CD8-positive, alpha-beta memory T cell (primary cell): ENCODE results near the gene ZNF700. TPM values are rescaled to one million over a fixed set of nuclear protein-coding genes. Genes with fewer than 3 reads are reported as not detected.
"Not testable (repeated sequence)": the region's sequence is repeated elsewhere in the genome, so short reads cannot be mapped to it uniquely, and the experiment has no call there.

Experiments
- CTCF ChIA-PET: fragments of 350-600 bp; sonication (Branson Sonifier 250); formaldehyde crosslinking; loops from one replicate; lab custom pipeline; 2021; ENCODE audit warnings: antibody characterized with exemption; lab: Charles Lee
- POLR2A ChIA-PET: fragments of 350-600 bp; sonication (Branson Sonifier 250); formaldehyde crosslinking; loops from one replicate; lab custom pipeline; 2021; ENCODE audit warnings: antibody characterized with exemption; lab: Charles Lee
- DNase-seq, 5 donors: peaks; one replicate each; pipeline versions ENCODE4 v3.0.0 to v3.0.0-alpha.2; 2020 to 2022; ENCODE audit warnings: mixed read lengths in 1 of 5
- H3K27ac ChIP-seq: one replicate; pipeline ENCODE4 v1.7.0; 2013; ENCODE audit warnings: low read depth, mild to moderate bottlenecking, low read length, moderate library complexity
- H3K27me3 ChIP-seq: 2 replicates; pipeline ENCODE4 v1.7.0; 2013; ENCODE audit warnings: low read length, mild to moderate bottlenecking; ENCODE audit not compliant: insufficient read depth, poor library complexity, severe bottlenecking
- H3K36me3 ChIP-seq: 2 replicates; pipeline ENCODE4 v1.7.0; 2013; ENCODE audit warnings: mild to moderate bottlenecking, low read length, moderate library complexity; ENCODE audit not compliant: insufficient read depth
- H3K4me1 ChIP-seq: 2 replicates; pipeline ENCODE4 v1.7.0; 2013; ENCODE audit warnings: mild to moderate bottlenecking, low read length, moderate library complexity; ENCODE audit not compliant: insufficient read depth
- H3K4me3 ChIP-seq: 2 replicates; pipeline ENCODE4 v1.7.0; 2013; ENCODE audit warnings: mild to moderate bottlenecking, low read length
- H3K9me3 ChIP-seq: 2 replicates; pipeline ENCODE4 v1.7.0; 2013; ENCODE audit warnings: mild to moderate bottlenecking, low read length
- H3K27ac Mint-ChIP-seq, 8 donors: one replicate each; pipeline ENCODE4 v1.8.0; 2020 to 2021; ENCODE audit warnings: mixed read lengths in 8 of 8, mild to moderate bottlenecking in 6 of 8, inconsistent platforms in 3 of 8, moderate library complexity in 3 of 8
- H3K27me3 Mint-ChIP-seq, 2 donors: one replicate each; pipeline ENCODE4 v1.8.0; 2020 to 2021; ENCODE audit warnings: mixed read lengths in 2 of 2, mild to moderate bottlenecking in 1 of 2, moderate library complexity in 1 of 2
- H3K36me3 Mint-ChIP-seq, 3 donors: one replicate each; pipeline ENCODE4 v1.8.0; 2020 to 2021; ENCODE audit warnings: mixed read lengths in 3 of 3, inconsistent platforms in 1 of 3, mild to moderate bottlenecking in 1 of 3
- H3K4me1 Mint-ChIP-seq, 3 donors: one replicate each; pipeline ENCODE4 v1.8.0; 2020 to 2021; ENCODE audit warnings: mixed read lengths in 3 of 3, inconsistent platforms in 1 of 3, mild to moderate bottlenecking in 1 of 3
- H3K4me3 Mint-ChIP-seq, 7 donors: one replicate each; pipeline ENCODE4 v1.8.0; 2020 to 2021; ENCODE audit warnings: mixed read lengths in 7 of 7, mild to moderate bottlenecking in 6 of 7, moderate library complexity in 4 of 7, inconsistent platforms in 2 of 7
- H3K9me3 Mint-ChIP-seq, 5 donors: one replicate each; pipeline ENCODE4 v1.8.0; 2020 to 2022; ENCODE audit warnings: mixed read lengths in 5 of 5, mild to moderate bottlenecking in 3 of 5, moderate library complexity in 2 of 5, inconsistent platforms in 1 of 5
- polyA plus RNA-seq: library from polyadenylated mRNA; unstranded; fragments of 300-500 nt; fragmentation: Illumina TruSeq; gene quantifications from one replicate; pipeline ENCODE4 v1.2.3, GENCODE V29; 2021
- total RNA-seq, 2 experiments: library from RNA; stranded (reverse); gene quantifications; one replicate each; pipeline ENCODE4 v1.2.3, GENCODE V29; 2021

Gene ZNF700
- total and polyA plus RNA-seq, 3 experiments from 2014 or later, result 3.3 to 10.8 (median 10.1) TPM

DNA sequence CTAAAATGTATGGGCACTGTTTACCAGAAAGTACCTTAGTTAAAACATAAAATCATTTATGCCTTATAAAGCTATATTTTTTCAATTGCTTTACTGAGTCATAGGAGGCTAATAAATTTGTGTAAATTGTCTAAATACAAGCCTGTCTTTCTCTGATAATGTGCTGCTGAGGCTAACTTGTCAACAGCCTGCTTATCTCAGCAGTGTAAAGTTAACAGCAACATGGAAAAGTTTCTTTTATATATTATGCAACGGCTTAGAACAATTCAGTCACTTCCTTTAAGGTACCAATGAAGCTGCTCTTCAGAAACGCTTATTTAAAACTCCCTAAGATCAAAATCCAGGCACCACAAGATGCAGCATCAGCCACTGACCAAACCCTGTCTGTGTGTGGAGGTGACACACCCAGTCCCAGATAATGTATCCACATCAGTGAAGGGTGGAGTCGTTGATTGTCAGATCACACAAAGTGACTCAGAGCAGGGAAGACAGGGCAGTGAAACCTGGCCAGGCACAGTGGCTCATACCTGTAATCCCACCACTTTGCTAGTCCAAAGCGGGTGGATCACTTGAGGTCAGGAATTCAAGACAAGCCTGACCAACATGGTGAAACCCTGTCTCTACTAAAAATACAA, 10.4 kb upstream of the ZNF700 start:
- H3K4me3 Mint-ChIP-seq, H3K4me1 ChIP-seq, DNase-seq, H3K4me3 ChIP-seq, H3K27me3 ChIP-seq, H3K27me3 Mint-ChIP-seq, H3K9me3 ChIP-seq, H3K4me1 Mint-ChIP-seq, H3K27ac ChIP-seq, CTCF ChIA-PET, POLR2A ChIA-PET, H3K36me3 ChIP-seq, H3K27ac Mint-ChIP-seq: not testable (repeated sequence)
- peaks cover 4 to 52% (median 47%) of the 10 kb centered on the region in 5 donors for H3K9me3 Mint-ChIP-seq
- H3K36me3 Mint-ChIP-seq, result peaks cover 2 to 12% (median 5%) of the 10 kb centered on the region in 3 donors

DNA sequence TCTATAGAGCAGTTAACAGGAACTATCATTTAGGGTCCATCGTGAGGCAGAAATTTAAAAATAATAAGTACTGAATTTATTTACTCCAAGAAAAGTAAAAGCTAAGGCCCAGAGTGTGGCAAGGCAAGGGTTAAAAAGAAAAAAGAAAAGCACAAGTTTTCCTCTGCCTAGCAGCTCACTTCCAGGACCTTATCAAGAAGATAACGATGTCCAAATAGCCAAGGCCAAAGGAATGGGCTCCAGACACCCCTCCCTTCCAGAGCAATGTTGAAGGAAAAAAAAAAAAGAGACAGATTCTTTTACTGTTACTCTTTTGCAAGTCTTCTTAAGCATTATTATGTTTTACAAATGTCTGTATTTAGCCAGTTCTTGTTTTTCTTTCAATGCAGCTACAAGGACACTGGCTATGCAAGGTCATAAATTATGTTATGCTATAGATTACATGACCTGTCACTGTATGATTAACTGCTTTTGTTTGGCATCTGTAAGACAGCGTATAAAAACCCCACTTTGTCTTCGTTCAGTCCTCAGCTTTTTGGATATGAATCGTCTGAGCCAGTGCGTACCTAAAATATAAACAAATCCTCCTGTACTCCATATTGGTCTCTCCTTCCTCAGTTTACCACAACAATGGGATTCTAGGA, 2.9 kb upstream of the ZNF700 start:
- peaks cover 0 to 10% (median under 1%) of the 10 kb centered on the region in 3 donors for H3K36me3 Mint-ChIP-seq
- ChIA-PET POLR2A (interaction anchor here (0.5 to 0.7 kb wide), 2 partner anchors 72 to 164 kb away, joined by 3 to 4 read pairs; no protein-coding TSS in a partner anchor), CTCF (interaction anchor here (1.1 to 9.3 kb wide), 7 partner anchors 38 to 219 kb away, joined by 3 to 130 read pairs (median 16); partner anchors contain the start of genes ZNF20, ZNF491 and ZNF763)
- H3K27me3 Mint-ChIP-seq, result peaks cover 0 to 2% of the 10 kb centered on the region in 2 donors
- no peaks in the 10 kb centered on the region for H3K36me3 ChIP-seq
- no peak overlapping the region for H3K27ac ChIP-seq
- peaks cover 0 to 2% (median 0%) of the 10 kb centered on the region in 5 donors for H3K9me3 Mint-ChIP-seq
- H3K27ac Mint-ChIP-seq, result no peak overlapping the region
- H3K4me3 ChIP-seq, result no peak overlapping the region
- H3K9me3 ChIP-seq, result no peaks in the 10 kb centered on the region
- DNase-seq, result no peak
- peak overlapping the region in 1 of 7 donors; percentile 46 for H3K4me3 Mint-ChIP-seq
- peaks cover 28 to 34% (median 30%) of the 10 kb centered on the region in 3 donors for H3K4me1 Mint-ChIP-seq
- peaks cover 16% of the 10 kb centered on the region for H3K4me1 ChIP-seq
- no peaks in the 10 kb centered on the region for H3K27me3 ChIP-seq

DNA sequence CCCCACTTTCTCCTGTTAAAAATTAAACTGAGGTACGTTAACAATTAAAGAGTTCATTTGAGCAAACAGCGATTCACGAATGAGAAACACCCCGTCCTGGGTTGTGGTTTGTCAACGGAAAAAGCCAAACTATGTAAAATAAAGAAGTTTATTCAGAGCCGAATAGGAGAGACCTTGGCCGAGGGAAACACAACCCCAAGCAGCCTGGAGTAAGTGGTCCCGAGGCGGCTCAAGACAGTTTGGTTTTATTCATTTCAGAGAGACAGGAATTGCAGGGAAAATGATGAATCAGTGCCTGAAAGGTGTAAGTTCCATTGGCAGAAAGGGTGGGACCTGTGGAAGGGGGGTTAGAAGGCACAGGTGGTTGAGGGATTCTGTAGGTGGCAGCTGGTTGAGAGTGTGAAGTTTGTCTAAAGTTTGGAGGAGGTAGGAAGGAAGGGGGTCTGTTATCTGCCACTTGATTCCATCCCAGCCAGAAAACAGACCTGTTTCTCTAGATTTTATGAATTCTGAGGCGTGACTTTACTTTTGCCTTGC, 812 bp downstream of the ZNF700 start:
- H3K27me3 ChIP-seq, H3K36me3 ChIP-seq, H3K9me3 Mint-ChIP-seq, H3K9me3 ChIP-seq, H3K27me3 Mint-ChIP-seq: not testable (repeated sequence)
- Mint-ChIP-seq H3K36me3 (peaks cover 0 to 22% (median 3%) of the 10 kb centered on the region in 3 donors), H3K4me1 (peaks cover 50 to 62% (median 50%) of the 10 kb centered on the region in 3 donors), H3K4me3 (peak overlapping the region; percentile 83 to 99 (median 93)), H3K27ac (peak overlapping the region; percentile 80 to 98 (median 91))
- ChIA-PET CTCF (interaction anchor here (3.3 to 9.3 kb wide), 2 partner anchors 38 to 63 kb away, joined by 21 to 130 read pairs; partner anchors contain the start of gene ZNF763), POLR2A (interaction anchor here (1.0 to 2.8 kb wide), 3 partner anchors 38 to 212 kb away, joined by 3 to 26 read pairs (median 10); partner anchors contain the start of gene ZNF763)
- peak overlapping the region; percentile 87 for H3K27ac ChIP-seq
- peak overlapping the region; percentile 93 for H3K4me3 ChIP-seq
- peaks cover 17% of the 10 kb centered on the region for H3K4me1 ChIP-seq
- DNase-seq, result peak in 1 of 5 donors; percentile 17

GRCh38 chr19:11927227-11927626, 2.3 kb downstream of the ZNF700 start:
- H3K9me3 ChIP-seq, result no peaks in the 10 kb centered on the region
- peak overlapping the region in 4 of 8 donors; percentile 39 to 60 (median 42) for H3K27ac Mint-ChIP-seq
- no peaks in the 10 kb centered on the region for H3K9me3 Mint-ChIP-seq
- peaks cover 0 to 2% of the 10 kb centered on the region in 2 donors for H3K27me3 Mint-ChIP-seq
- H3K4me3 Mint-ChIP-seq, result peak overlapping the region in 1 of 7 donors; percentile 99
- H3K36me3 Mint-ChIP-seq, result peaks cover 3 to 30% (median 8%) of the 10 kb centered on the region in 3 donors
- ChIA-PET CTCF (interaction anchor here (0.8 to 9.3 kb wide), 2 partner anchors 62 to 214 kb away, joined by 4 to 130 read pairs; no protein-coding TSS in a partner anchor), POLR2A (no interaction called here)
- H3K27ac ChIP-seq, result no peak overlapping the region
- peaks cover 56 to 74% (median 61%) of the 10 kb centered on the region in 3 donors for H3K4me1 Mint-ChIP-seq
- H3K27me3 ChIP-seq, result no peaks in the 10 kb centered on the region
- H3K4me3 ChIP-seq, result no peak overlapping the region
- H3K36me3 ChIP-seq, result no peaks in the 10 kb centered on the region
- DNase-seq, result no peak
- peaks cover 17% of the 10 kb centered on the region for H3K4me1 ChIP-seq

GRCh38 chr19:11931051-11931450, 6.1 kb downstream of the ZNF700 start:
- no peak overlapping the region for H3K4me3 ChIP-seq
- DNase-seq, result no peak
- no peak overlapping the region for H3K27ac ChIP-seq
- ChIA-PET POLR2A (no interaction called here), CTCF (no interaction called here)
- peaks cover 0 to 2% of the 10 kb centered on the region in 2 donors for H3K27me3 Mint-ChIP-seq
- H3K27me3 ChIP-seq, result no peaks in the 10 kb centered on the region
- H3K36me3 ChIP-seq, result no peaks in the 10 kb centered on the region
- H3K27ac Mint-ChIP-seq, result peak overlapping the region in 4 of 8 donors; percentile 14 to 79 (median 57)
- peak overlapping the region in 1 of 7 donors; percentile 53 for H3K4me3 Mint-ChIP-seq
- peaks cover 7 to 41% (median 27%) of the 10 kb centered on the region in 3 donors for H3K36me3 Mint-ChIP-seq
- peaks cover 0 to 17% (median 7%) of the 10 kb centered on the region in 5 donors for H3K9me3 Mint-ChIP-seq
- H3K4me1 ChIP-seq, result peaks cover 7% of the 10 kb centered on the region
- peaks cover 36 to 73% (median 48%) of the 10 kb centered on the region in 3 donors for H3K4me1 Mint-ChIP-seq
- H3K9me3 ChIP-seq, result no peaks in the 10 kb centered on the region

DNA sequence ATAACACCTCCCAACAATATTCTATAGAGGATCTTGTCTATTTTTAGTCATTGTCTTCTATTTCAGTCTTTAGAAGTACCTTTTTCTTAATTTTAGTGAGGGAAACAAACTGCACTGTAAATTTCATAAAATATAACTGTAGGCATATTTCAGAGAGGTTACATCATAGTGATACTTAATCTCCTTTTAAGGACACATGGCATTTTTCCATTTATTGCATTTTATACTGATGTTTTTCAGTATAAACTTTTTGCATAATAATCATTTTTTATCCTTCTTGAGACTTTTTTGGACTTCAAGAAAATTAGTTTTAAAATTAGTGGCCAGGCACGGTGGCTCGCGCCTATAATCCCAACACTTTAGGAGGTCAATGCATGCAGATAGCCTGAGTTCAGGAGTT, 6.6 kb downstream of the ZNF700 start:
- H3K9me3 Mint-ChIP-seq, result peaks cover 0 to 22% (median 11%) of the 10 kb centered on the region in 5 donors
- H3K36me3 Mint-ChIP-seq, result peaks cover 9 to 46% (median 31%) of the 10 kb centered on the region in 3 donors
- Histone ChIP-seq H3K27ac (no peak overlapping the region), H3K36me3 (no peaks in the 10 kb centered on the region), H3K27me3 (no peaks in the 10 kb centered on the region), H3K9me3 (no peaks in the 10 kb centered on the region), H3K4me3 (no peak overlapping the region), H3K4me1 (peaks cover 4% of the 10 kb centered on the region)
- H3K27ac Mint-ChIP-seq, result peak overlapping the region in 2 of 8 donors; percentile 14 to 63
- peaks cover 0 to 2% of the 10 kb centered on the region in 2 donors for H3K27me3 Mint-ChIP-seq
- peak overlapping the region in 1 of 7 donors; percentile 53 for H3K4me3 Mint-ChIP-seq
- CTCF ChIA-PET, result no interaction called here
- H3K4me1 Mint-ChIP-seq, result peaks cover 31 to 68% (median 44%) of the 10 kb centered on the region in 3 donors
- POLR2A ChIA-PET, result no interaction called here
- DNase-seq, result no peak

GRCh38 chr19:11935829-11936228, 10.9 kb downstream of the ZNF700 start:
- H3K27ac ChIP-seq, H3K4me3 ChIP-seq, DNase-seq, POLR2A ChIA-PET, H3K9me3 ChIP-seq, CTCF ChIA-PET, H3K27ac Mint-ChIP-seq, H3K4me1 ChIP-seq, H3K27me3 Mint-ChIP-seq, H3K36me3 ChIP-seq, H3K27me3 ChIP-seq, H3K4me3 Mint-ChIP-seq: not testable (repeated sequence)
- Mint-ChIP-seq H3K9me3 (peaks cover 4 to 62% (median 41%) of the 10 kb centered on the region in 5 donors), H3K4me1 (peaks cover 14 to 35% (median 23%) of the 10 kb centered on the region in 3 donors), H3K36me3 (peaks cover 16 to 69% (median 62%) of the 10 kb centered on the region in 3 donors)
